Measurements from ENCODE around the gene NAE1. TPM values are rescaled to one million over a fixed set of nuclear protein-coding genes. Genes with fewer than 3 reads are reported as not detected.

The NAE1 gene
- 37.6 and 50.2 TPM in 2 replicates for total RNA-seq

DNA sequence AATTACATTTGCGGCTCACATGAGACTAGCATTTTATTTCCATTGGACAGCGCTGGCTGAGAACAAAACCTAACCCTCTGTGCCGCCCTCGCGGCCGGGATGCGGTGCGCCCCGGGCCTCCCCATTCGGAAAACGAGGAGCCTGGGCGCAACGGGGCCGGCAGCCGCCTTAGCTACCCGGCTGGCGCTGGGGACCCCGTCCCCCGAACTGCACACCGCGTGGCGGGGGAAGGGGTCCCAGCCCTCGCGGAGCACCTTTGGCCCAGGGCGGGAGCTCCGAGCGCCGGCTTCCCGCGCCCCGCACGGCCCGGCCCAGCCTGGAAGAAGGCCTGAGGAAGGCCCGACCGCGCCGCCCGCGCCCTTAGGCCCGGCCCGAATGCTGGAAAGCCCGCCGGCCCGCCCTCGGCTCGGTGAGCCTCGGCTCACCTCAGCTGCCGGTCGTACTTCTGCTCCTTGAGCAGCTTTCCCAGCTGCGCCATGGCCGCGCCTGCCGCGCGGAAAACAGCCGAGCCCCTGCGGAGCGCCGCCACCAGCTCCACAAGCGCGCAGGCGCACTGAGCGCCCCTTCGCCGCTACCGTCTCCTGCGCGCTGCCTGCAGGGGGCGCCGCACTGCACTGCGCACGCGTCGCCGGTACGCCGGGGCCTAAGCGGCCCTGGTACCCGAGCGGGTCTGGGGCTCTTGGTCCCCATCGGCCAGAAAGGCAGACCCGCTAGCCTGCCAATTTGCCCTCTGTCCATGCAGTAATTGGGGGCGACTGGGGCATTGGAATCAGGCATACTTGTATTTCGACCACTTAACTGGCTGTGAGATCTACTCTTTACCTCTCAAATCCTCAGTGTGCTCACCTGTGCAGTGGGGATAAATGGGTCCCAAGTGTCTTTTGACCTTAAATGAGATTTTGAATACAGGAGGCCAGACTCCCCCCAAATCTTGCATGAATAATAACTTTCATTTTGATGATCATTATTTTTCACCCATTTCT lies at the start of gene NAE1:
NAE1 (minus strand) TSS at position 555 of the 983 bp plus-strand sequence; CDS start at position 478, 77 bp downstream.

DNA sequence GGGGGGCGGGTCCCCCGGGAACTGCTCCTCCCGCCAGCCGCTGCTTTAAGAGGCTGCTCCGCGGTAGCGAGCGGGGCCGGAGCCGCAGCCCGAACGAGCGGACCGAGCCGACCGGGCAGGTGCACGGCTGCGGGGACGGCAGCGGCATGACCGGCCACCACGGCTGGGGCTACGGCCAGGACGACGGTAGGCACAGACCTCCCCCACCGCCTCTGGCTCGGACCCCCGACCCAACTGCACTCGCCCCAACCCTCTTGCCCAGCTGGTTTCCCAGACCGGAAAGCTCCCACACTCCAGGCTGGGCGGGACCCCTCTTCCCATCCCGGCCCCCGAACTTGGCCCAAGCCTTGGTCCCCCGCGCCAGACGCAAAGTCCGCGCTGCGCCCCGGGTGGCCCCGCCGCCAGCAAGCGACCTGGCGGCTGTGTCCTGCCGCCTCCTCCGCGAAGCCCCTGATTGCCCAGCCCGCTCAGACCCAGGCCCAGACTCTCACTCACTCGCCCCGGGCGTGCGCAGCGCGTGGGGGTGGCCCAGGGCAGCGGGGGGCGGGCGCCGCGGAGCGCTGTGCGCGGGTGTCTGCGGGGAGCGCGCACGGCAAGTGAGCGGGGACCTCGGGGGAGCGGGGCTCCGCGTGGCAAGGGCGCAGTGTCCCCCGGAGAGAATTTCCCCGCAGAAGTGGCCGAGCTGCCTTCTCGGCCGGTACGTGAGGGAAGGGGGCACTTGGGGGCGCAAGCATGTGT lies 13.7 kb upstream of the NAE1 start, which contains the start of gene CA7:
CA7 (plus strand) TSS at position 73 of the 738 bp plus-strand sequence; CDS start at position 147, 74 bp downstream.

DNA sequence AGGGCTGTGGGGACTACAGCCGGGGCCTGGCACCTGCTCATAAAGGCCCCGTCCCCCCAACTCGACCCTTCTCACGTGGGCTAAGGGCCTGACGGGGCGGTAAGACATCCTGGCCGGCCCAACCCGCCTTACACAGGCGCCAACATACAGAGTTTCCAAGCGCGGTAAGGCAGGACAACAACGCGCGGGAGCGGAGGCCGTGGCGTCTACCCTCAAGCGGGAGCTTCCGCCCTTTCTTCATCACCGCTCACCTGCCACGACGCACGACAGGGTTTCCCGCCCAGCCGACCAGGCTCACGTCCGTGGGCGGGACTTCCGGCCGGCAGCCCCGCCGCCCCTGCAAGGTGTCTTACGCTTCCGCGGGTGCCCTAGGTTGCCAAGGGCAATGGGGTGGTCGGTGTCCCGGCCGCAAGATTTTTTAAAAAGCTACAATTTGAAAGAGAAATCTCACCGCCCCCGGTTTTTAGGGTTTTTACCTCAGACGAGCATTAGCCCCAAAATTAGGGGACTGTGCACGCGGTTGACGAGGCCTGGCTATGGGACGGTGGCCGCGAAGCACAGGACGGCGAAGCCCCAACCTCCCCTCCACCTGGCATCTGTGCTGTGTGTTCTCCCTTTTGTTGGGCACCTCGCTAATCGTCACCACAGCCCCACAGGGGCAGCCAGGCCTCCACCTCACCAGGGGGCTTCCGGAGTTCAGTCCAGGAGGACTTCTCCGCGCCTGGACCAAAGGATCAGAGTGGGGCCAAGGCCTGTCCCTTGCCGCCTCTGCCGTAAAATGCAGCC lies 29.3 kb downstream of the NAE1 start, which contains the start of gene TERB1:
TERB1 (minus strand) TSS at position 265 of the 786 bp plus-strand sequence. CDS start 4,786 bp downstream, outside the sequence.

Other genes with a start within 250 kb of the NAE1 start
- gene CMTM3, start 226.3 kb downstream of the NAE1 start, total RNA-seq = 22.8 and 35.8 TPM in 2 replicates
- gene CMTM4, start 134.2 kb downstream of the NAE1 start, total RNA-seq = 9.8 and 10.0 TPM in 2 replicates
- 118 and 132 TPM in 2 replicates for gene DYNC1LI2, start 79.4 kb downstream of the NAE1 start, total RNA-seq
- under 0.01 and 0.09 TPM in 2 replicates for gene TERB1, start 29.4 kb downstream of the NAE1 start, total RNA-seq
- gene CA7, start 13.4 kb upstream of the NAE1 start, total RNA-seq = not detected in 2 replicates
- gene PDP2, start 49.5 kb upstream of the NAE1 start, total RNA-seq = 4.8 and 8.6 TPM in 2 replicates
- gene CDH16, start 87.9 kb upstream of the NAE1 start, total RNA-seq = not detected in 2 replicates
- gene RRAD, start 94.6 kb upstream of the NAE1 start, total RNA-seq = 0.22 and 0.43 TPM in 2 replicates
- gene CIAO2B, start 103.4 kb upstream of the NAE1 start, total RNA-seq = 126 and 151 TPM in 2 replicates
- gene CES2, start 104.5 kb upstream of the NAE1 start, total RNA-seq = 13.8 and 15.1 TPM in 2 replicates
- gene CES3, start 130.3 kb upstream of the NAE1 start, total RNA-seq = under 0.01 TPM in 1 of 2 replicates, not detected in the other
- gene CES4A, start 157.6 kb upstream of the NAE1 start, total RNA-seq = 0.60 and 2.0 TPM in 2 replicates
- gene CBFB, start 198.2 kb upstream of the NAE1 start, total RNA-seq = 47.6 and 71.9 TPM in 2 replicates